Renal cortical epithelial cell (primary cell): ENCODE data around the gene MTOR. TPM values are rescaled to one million over a fixed set of nuclear protein-coding genes. Genes with fewer than 3 reads are reported as not detected.

Experiments used
- DNase-seq: peaks from one replicate; pipeline ENCODE4 v3.0.0-alpha.2; 2011; ENCODE audit warnings: low read depth
- total RNA-seq: library from RNA; depleted of rRNA; stranded (reverse); fragments of >200 nt; gene quantifications from 2 replicates; pipeline ENCODE4 v1.2.3, GENCODE V29; 2014

The MTOR gene
- total RNA-seq, 1 donor from 2014 or later, result 105 TPM

DNA sequence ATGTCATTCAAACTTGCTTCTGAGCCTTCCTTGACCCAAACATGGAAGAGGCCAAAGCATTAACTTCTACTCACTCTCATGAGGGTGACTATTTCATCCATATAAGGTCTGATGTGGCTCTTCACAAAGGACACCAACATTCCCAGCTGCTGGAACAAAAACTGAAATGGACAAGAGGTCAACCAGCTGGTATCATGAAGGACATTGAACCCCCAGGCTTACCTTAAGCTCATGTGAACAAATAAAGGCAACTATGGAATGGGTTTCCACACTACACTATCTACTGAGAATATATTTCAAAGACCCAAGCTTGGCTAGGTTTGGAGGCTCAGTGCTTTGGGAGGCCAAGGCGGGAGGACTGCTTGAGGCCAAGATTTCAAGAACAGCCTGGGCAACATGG is 46.3 kb downstream of the MTOR start:
- no peak for DNase-seq

GRCh38 chr1:11215381-11216005 is 46.9 kb downstream of the MTOR start:
- no peak for DNase-seq

DNA sequence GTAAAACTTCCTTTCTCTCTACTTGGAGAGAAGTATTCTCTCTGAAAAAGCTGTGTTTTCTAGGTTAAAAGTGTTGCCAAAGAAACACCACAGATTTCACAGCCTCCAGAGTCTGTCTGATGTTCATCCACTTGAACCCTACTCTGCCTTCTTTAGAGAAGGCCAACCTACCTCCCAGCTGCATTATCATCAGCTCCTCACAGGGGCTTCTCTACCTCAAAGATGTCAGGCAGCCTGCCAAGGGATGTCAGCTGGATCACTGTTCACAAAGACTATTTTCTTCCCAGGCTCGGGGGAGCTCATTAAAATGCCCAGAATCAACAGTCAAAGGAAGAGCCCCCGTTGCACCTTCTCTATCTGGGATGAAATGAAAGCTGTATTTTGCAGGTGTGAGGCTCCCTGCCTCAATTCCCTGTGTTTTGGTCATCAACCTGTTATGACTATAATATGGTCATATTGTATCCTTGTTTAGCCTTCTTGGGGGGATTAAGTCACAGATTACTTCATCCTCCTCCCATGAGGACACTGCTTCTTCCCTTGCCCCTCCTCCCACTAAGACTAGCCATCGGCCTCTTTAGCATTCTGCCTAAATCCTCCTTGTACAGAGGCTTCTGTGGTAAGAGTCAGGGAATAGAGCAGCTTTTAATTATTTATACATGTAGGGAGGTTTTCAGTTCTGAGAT is 47.5 kb downstream of the MTOR start:
- DNase-seq, result no peak

DNA sequence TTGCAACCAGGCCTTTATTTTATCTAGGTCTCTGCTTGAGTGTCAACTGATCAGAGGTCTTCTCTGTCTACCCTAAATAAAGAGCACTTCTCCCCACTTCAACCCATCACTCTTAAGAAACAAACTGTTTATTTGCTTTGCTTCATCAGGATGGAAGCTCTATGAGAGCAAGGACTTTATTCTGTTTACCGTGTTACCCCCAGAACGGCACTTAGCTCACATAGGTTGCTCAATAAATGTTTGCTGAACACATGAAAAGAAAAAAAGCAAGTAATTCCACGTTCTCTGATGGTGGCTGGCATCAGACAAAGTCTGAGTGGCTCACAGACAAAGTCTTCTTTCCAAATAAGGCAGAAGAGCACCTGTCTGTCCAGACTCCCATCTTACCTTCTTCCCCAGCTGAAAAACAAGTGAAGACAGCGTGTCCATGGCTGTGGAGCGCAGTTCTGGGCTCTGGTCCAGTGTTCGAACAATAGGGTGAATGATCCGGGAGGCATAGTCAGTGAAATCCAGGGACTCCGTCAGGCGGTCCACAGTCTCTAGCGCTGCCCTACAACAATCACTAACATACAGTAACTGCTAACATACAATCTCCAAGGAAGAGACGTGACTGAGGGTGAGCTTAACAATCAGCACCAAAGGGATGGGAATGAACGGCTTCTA is 50.3 kb downstream of the MTOR start:
- DNase-seq, result no peak

DNA sequence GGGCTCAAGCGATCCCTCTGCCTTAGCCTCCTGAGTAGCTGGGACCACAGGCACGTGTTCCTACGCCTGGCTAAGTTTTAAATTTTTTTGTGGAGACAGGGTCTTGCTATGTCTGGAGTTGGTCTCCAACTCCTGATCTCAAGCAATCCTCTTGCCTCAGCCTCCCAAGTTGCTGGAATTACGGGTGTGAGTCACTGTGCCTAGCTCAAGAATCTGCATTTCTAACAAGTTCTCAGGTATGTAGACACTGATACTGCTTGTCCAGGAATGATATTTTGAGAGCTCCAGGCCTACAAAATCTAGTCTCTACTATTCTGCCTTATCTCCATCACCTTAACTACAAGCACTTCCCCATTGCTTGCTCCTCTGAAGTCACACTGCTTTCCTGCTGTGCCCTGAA is 50.9 kb downstream of the MTOR start:
- no peak for DNase-seq

DNA sequence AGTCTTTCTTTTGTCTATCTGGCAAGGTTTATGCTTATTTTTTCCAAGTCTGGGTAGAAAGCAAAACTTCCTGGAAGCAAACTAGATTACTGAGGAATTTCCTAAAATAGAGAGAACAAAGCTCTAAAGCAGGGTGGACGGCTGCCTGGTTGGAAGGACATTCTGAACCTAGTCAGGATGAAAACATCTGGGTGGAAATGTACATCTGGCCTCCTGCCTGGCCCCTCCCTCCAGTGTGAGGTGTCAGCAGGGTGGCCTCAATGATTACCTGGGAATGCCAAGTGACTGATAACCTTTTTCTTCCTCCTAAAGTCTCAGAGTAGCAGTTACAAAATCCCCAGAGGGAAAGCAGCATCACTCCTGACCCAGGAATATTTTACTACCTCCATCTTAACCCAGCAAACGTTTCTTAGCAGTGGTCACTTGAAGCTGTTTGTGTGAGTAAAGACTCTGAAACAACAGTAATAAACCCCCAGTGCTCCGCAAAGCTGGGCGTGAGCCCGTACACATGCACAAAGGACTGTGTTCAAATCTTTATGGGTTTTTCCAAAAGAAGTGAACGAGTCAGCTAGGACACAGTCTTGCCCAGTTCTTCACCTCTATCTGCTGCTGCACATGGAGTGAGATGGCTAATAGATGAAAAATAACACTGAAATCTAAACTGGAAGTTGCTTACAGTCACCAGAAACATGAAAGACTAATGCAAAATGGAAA is 54.3 kb downstream of the MTOR start:
- no peak for DNase-seq

- DNase-seq, result peak; percentile 17
These were observed 57.8 kb downstream of the MTOR start for GRCh38 chr1:11204396-11205190.

GRCh38 chr1:11198851-11199594 is 63.3 kb downstream of the MTOR start:
- no peak for DNase-seq

GRCh38 chr1:11198257-11198656 is 64.1 kb downstream of the MTOR start:
- DNase-seq, result no peak

DNA sequence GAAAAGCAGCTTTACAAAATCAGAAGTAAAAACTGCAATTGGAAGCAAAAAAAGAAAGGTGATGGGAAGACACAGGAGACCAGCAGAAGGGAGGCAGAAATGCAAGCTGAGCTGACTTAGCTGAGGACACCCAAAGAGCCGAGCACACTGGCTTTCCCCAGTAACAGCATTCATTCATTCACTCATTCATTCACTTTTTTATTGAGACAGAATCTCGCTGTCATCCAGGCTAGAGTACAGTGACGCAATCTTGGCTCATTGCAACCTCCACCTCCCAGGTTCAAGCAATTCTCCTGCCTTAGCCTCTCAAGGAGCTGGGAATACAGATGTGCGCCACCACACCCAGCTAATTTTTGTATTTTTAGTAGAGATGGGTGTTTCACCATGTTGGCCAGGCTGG is 65.0 kb downstream of the MTOR start:
- DNase-seq, result no peak

- no peak for DNase-seq
These were observed 65.4 kb downstream of the MTOR start for GRCh38 chr1:11196945-11197344.

GRCh38 chr1:11194407-11195176 is 67.8 kb downstream of the MTOR start:
- no peak for DNase-seq

DNA sequence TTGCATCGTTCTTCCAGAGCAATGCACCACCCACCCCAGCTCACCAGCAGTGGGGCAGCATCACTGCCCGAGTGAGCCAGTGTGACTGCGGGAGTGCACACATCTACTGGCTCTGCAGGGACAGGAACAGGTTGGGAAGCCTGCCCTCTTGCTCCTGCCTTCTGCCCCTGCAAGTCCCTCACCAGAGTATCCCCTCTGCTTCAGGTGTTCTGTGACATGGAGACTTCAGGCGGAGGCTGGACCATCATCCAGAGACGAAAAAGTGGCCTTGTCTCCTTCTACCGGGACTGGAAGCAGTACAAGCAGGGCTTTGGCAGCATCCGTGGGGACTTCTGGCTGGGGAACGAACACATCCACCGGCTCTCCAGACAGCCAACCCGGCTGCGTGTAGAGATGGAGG is 69.0 kb downstream of the MTOR start:
- no peak for DNase-seq

GRCh38 chr1:11188858-11189451 is 73.4 kb downstream of the MTOR start, which contains the start of gene ANGPTL7:
Gene ANGPTL7, plus strand, starts transcription at chr1:11189355. Its CDS starts 225 bp downstream, at chr1:11189580.
- DNase-seq, result no peak

DNA sequence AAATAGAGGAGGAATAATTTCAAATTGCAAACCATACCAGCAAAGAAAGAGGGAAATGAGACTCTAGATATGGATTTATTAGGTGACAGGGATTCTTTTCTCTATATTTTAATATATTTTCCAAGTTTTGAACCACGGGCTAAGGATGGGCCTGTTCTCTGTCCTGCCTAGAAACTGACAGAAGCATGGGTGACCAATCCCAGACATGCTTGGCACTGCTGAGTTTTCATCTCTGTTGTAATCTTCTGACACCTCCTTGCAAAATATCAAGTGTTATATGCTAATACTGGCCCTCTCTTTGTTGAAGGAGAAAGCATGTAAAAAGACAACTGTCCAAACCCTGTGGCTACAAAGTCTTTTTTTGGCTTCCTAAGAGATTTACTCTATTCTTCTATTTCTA is 74.0 kb downstream of the MTOR start:
- no peak for DNase-seq

DNA sequence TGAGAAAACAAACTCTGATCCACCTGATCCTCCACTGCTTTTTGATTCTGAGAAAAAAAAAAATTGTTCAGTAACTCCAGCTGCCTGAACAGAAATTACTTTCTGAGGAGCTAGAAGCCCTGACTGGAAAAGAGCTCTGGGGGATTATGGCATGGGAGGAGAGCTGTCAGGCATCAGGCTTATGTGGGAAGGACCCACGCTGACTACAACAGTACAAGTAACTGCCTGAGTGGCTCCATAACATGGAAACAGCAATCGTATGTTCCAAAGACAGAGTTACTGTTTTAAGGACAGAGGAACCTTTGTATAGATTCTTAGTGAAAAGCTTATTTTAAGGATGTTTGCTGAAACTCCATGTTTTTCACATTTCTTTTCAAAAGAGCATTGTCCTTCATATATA is 74.4 kb downstream of the MTOR start:
- no peak for DNase-seq

- DNase-seq, result no peak
These were observed 74.9 kb downstream of the MTOR start for GRCh38 chr1:11187494-11187893.

DNA sequence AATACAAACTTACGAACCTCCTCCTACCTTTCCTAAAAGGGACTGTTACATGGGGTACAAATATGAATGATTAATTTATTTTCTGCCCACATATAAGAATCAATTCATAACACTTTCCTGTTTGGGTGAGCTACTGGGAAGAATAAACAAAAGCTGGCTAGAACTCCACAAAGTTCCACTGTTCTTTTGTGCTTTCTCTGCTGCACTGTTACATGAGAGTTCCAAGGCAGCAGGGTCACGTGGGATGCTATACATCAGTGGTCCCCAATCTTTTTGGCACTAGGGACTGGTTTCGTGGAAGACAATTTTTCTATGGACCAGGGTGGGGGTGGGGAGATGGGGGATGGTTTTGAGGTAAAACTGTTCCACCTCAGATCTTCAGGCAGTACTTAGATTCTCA is 75.4 kb downstream of the MTOR start:
- no peak for DNase-seq

DNA sequence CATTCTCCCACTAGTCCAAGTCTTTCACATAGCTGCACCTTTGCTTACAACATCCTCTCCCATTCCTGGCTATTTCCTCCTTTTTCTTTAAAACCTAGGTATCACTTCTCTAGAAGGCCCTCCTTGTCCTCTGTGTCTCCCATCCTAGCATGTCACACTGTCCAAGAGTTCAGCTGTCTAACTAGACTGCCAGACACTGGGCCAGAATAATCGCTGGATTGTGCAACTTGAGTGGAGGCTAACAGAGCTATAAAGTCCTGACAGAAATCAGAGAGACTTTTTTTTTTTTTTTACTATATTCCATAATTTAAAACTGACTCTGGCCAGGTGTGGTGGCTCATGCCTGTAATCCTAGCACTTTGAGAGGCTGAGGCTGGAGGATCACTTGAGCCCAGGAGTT is 77.4 kb downstream of the MTOR start:
- DNase-seq, result no peak

GRCh38 chr1:11182884-11183283 is 79.5 kb downstream of the MTOR start:
- no peak for DNase-seq
